Measurements from ENCODE around the gene THPO. TPM values are rescaled to one million over a fixed set of nuclear protein-coding genes. Genes with fewer than 3 reads are reported as not detected.

Gene THPO
- total RNA-seq, 2 donors from 2014 or later, result 1.1 TPM; not detected in 1

DNA sequence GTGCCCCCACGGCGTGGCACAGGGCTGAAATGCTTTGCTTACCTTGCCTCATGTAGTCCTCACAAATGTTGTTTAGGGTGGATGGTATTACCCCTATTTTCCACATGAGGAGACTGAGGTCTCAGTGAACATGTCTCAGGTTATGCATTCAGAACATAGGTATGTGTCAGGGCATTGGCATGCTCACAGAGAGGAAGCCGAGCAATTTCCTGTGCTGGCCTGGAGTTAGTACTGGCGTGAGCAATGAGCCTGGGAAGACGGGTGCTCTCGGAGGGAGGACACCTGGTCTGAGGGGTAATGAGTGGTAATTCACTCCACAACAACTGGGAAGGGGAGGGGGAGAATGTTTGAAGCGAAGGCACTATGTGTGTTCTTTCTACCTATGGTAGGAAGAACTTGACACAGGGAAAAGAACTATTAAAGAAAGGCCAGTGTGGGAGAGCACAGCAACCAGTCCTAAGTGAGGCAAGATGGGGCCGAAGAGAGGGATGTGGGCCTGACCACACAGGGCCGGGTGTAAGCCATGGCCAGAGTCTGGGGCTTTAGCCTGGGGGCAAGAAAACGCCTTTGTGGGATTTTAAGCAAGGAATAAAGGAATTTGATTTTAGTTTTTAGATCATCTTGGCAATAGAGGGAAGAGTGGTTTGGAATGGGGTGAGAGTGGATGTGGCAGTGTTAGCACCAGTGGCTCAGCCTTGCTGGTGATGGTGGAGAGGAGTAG lies 45.5 kb downstream of the THPO start:
- H3K27ac ChIP-seq, result peak overlapping the region in 1 of 2 donors; percentile 64
- no peaks in the 10 kb centered on the region for H3K27me3 ChIP-seq (replicated peaks; ENCODE audit: insufficient read depth)
- H3K4me3 ChIP-seq, result no peak overlapping the region
- H3K9me3 ChIP-seq, result no peaks in the 10 kb centered on the region
- H3K4me1 ChIP-seq (ENCODE audit: control insufficient read depth in 1 of 2, low read depth in 2 of 2), result peaks cover 3 to 19% of the 10 kb centered on the region in 2 donors
- H3K36me3 ChIP-seq, result peaks cover 61% of the 10 kb centered on the region
- ATAC-seq (ENCODE audit: insufficient number of reproducible peaks, low FRiP score, low read depth) (no peak), DNase-seq (ENCODE audit: low spot score) (no peak)
- TF ChIP-seq, protein P1, sequence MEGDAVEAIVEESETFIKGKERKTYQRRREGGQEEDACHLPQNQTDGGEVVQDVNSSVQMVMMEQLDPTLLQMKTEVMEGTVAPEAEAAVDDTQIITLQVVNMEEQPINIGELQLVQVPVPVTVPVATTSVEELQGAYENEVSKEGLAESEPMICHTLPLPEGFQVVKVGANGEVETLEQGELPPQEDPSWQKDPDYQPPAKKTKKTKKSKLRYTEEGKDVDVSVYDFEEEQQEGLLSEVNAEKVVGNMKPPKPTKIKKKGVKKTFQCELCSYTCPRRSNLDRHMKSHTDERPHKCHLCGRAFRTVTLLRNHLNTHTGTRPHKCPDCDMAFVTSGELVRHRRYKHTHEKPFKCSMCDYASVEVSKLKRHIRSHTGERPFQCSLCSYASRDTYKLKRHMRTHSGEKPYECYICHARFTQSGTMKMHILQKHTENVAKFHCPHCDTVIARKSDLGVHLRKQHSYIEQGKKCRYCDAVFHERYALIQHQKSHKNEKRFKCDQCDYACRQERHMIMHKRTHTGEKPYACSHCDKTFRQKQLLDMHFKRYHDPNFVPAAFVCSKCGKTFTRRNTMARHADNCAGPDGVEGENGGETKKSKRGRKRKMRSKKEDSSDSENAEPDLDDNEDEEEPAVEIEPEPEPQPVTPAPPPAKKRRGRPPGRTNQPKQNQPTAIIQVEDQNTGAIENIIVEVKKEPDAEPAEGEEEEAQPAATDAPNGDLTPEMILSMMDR (IDR thresholded peaks at IDR 0.05), result no peak

DNA sequence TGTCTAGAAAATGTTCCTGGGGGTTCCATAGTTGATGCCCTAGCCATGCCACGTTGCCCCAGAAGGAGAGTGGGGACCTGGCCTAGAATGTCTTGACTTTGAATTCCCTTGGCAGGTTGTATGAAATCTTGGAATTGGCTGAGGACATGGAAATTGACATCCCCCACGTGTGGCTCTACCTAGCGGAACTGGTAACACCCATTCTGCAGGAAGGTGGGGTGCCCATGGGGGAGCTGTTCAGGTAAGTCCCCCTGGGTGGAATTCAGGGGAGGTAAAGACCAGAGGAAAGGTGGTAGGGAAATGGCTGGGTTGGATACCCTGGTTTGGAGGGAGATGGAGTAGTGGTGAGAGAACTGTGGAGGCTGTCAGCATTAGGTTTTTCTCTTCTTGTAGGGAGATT lies 49.5 kb downstream of the THPO start:
- H3K4me3 ChIP-seq, result no peak overlapping the region
- H3K27ac ChIP-seq, result no peak overlapping the region
- H3K9me3 ChIP-seq, result no peaks in the 10 kb centered on the region
- no peak for ATAC-seq (ENCODE audit: insufficient number of reproducible peaks, low FRiP score, low read depth)
- TF ChIP-seq, protein P1 (IDR thresholded peaks at IDR 0.05), result no peak
- H3K27me3 ChIP-seq (replicated peaks; ENCODE audit: insufficient read depth), result no peaks in the 10 kb centered on the region
- DNase-seq (ENCODE audit: low spot score), result no peak
- peaks cover 0 to 3% of the 10 kb centered on the region in 2 donors for H3K4me1 ChIP-seq (ENCODE audit: control insufficient read depth in 1 of 2, low read depth in 2 of 2)
- H3K36me3 ChIP-seq, result peaks cover 96% of the 10 kb centered on the region

DNA sequence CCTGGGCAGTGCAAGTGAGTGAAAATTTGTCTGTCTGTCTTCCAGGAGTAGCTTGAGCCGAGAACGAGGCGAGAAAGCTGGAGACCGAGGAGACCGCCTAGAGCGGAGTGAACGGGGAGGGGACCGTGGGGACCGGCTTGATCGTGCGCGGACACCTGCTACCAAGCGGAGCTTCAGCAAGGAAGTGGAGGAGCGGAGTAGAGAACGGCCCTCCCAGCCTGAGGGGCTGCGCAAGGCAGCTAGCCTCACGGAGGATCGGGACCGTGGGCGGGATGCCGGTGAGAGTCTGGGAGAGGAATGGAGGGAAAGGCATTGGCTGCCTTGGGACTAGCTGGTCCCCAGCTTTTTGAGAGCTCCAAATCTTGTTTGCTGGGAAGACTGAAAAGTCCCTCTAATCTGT lies 50.8 kb downstream of the THPO start:
- TF ChIP-seq, protein P1 (IDR thresholded peaks at IDR 0.05), result no peak
- ATAC-seq (ENCODE audit: insufficient number of reproducible peaks, low FRiP score, low read depth) (no peak), DNase-seq (ENCODE audit: low spot score) (no peak)
- no peaks in the 10 kb centered on the region for H3K27me3 ChIP-seq (replicated peaks; ENCODE audit: insufficient read depth)
- H3K4me1 ChIP-seq (ENCODE audit: control insufficient read depth in 1 of 2, low read depth in 2 of 2), result peaks cover 0 to 4% of the 10 kb centered on the region in 2 donors
- no peaks in the 10 kb centered on the region for H3K9me3 ChIP-seq
- H3K36me3 ChIP-seq, result peaks cover 97% of the 10 kb centered on the region
- H3K27ac ChIP-seq, result no peak overlapping the region
- no peak overlapping the region for H3K4me3 ChIP-seq

DNA sequence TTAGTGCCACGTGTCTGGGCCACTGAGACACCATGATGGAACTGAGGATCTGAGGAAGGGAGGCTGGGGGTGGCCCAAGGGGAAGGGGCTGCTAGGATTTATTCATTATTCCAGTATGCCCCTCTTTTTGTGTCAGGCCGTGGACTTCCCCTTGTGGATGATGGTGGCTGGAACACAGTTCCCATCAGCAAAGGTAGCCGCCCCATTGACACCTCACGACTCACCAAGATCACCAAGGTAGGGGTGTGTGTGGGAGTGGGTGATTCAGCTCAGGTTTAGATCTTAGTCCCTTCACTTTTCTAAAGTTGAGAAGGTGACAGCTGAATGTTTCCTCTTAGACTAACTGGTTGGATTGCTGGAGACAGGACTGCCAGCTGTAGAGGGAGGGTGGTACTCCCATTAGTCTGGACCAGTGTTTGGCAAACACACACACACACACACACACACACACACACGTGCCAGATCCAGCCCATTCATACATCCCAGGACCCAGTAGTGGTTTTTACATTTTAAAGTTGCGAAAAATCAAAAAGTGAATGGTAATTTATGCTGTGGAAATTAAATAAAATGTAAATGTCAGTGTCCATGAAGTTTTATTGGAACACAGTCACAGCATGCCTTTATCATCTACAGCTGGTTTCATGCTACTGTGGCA lies 52.2 kb downstream of the THPO start:
- Histone ChIP-seq H3K9me3 (no peaks in the 10 kb centered on the region), H3K4me1 (ENCODE audit: control insufficient read depth in 1 of 2, low read depth in 2 of 2) (peaks cover under 1 to 12% of the 10 kb centered on the region in 2 donors), H3K27me3 (replicated peaks; ENCODE audit: insufficient read depth) (no peaks in the 10 kb centered on the region), H3K27ac (no peak overlapping the region), H3K36me3 (peaks cover 97% of the 10 kb centered on the region), H3K4me3 (no peak overlapping the region)
- DNase-seq (ENCODE audit: low spot score) (no peak), ATAC-seq (ENCODE audit: insufficient number of reproducible peaks, low FRiP score, low read depth) (no peak)
- TF ChIP-seq, protein P1 (IDR thresholded peaks at IDR 0.05), result no peak

DNA sequence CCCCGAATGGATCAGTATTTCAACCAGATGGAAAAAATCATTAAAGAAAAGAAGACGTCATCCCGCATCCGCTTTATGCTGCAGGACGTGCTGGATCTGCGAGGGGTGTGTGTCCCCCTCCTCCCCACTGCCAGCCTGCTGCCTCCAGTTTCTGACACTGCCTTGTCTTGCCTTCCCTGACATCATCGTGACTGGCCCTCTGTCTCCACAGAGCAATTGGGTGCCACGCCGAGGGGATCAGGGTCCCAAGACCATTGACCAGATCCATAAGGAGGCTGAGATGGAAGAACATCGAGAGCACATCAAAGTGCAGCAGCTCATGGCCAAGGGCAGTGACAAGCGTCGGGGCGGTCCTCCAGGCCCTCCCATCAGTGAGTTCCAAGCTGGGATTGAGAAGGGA lies 52.7 kb downstream of the THPO start:
- no peaks in the 10 kb centered on the region for H3K27me3 ChIP-seq (replicated peaks; ENCODE audit: insufficient read depth)
- H3K36me3 ChIP-seq, result peaks cover 98% of the 10 kb centered on the region
- H3K9me3 ChIP-seq, result no peaks in the 10 kb centered on the region
- peaks cover 6 to 17% of the 10 kb centered on the region in 2 donors for H3K4me1 ChIP-seq (ENCODE audit: control insufficient read depth in 1 of 2, low read depth in 2 of 2)
- ATAC-seq (ENCODE audit: insufficient number of reproducible peaks, low FRiP score, low read depth) (no peak), DNase-seq (ENCODE audit: low spot score) (no peak)
- H3K27ac ChIP-seq, result no peak overlapping the region
- TF ChIP-seq, protein P1 (IDR thresholded peaks at IDR 0.05), result no peak
- H3K4me3 ChIP-seq, result no peak overlapping the region

Data from thoracic aorta (tissue), 2 donors.